ENCODE measurements around the gene EVA1A.
A peak's percentile ranks its signal among the peaks of the same experiment; 100 is the strongest.

EVA1A gene

GRCh38 chr2:75547345-75548035, 13.2 kb downstream of the EVA1A start:
- WGBS (ENCODE audit: extremely low coverage, insufficient coverage, insufficient read length): no CpG with 5 or more reads among the region's 4 CpGs
- Histone ChIP-seq H3K79me1 (ENCODE audit: low read length) (peaks cover 3% of the 10 kb centered on the region), H4K91ac (ENCODE audit: low read depth, low read length) (peak overlapping the region; percentile 5), H3K36me3 (ENCODE audit: control insufficient read depth in 1 of 2, insufficient read depth in 2 of 2, low read length in 2 of 2) (peaks cover under 1 to 2% of the 10 kb centered on the region in 2 experiments), H3K14ac (ENCODE audit: low read length) (no peak overlapping the region), H3K27me3 (ENCODE audit: insufficient read depth, low read length) (no peaks in the 10 kb centered on the region), H3K79me2 (ENCODE audit: control insufficient read depth, insufficient read depth, low read length, poor library complexity) (no peaks in the 10 kb centered on the region), H2BK120ac (ENCODE audit: insufficient read depth, low read length, poor library complexity) (peak overlapping the region; percentile 2), H3K27ac (ENCODE audit: low read depth, low read length) (no peak overlapping the region), H4K12ac (ENCODE audit: low read depth, low read length) (no peak overlapping the region), H2AK5ac (ENCODE audit: low read length) (no peak overlapping the region), H3K4me2 (ENCODE audit: low read length) (no peak overlapping the region), H2BK12ac (ENCODE audit: low read length) (no peak overlapping the region), H3K4me3 (ENCODE audit: low read depth, low read length) (no peak overlapping the region), H2AFZ (ENCODE audit: insufficient read depth, low read length, poor library complexity) (no peak overlapping the region), H3K4me1 (ENCODE audit: control insufficient read depth in 1 of 2, insufficient read depth in 2 of 2, low read length in 2 of 2) (peaks cover 0 to 3% of the 10 kb centered on the region in 2 experiments), H4K8ac (ENCODE audit: low read depth, low read length) (no peak overlapping the region), H2BK5ac (ENCODE audit: low read depth, low read length, poor library complexity) (no peak overlapping the region), H3K9me3 (ENCODE audit: insufficient read depth, low read depth, low read length) (no peaks in the 10 kb centered on the region), H3K9ac (ENCODE audit: low read length) (no peak overlapping the region), H3K23ac (ENCODE audit: low read length) (no peak overlapping the region), H3K18ac (ENCODE audit: low read length) (no peak overlapping the region), H3K4ac (ENCODE audit: low read depth, low read length) (no peak overlapping the region)
- peak; percentile 83 to 89 for DNase-seq

DNA sequence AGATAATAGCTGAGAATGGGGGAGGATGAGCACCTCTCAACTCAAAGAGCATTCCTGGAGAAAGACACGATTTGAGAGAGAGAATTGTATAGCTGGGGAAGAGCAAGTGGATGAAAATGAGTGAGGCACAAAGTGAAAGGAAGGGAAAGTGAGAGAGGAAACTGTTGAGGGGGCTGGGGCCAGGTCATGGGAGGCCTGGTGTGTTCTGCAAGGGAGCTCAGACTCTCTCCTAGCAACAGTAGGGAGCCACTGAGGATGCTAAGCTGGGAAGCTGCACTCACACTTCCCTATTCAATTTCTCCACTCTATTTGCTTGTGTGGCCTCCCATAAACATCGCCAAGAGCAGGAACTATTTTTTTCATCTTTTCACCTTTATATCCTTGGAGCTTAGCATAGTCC, 14.8 kb downstream of the EVA1A start:
- Histone ChIP-seq H3K27ac (ENCODE audit: low read depth, low read length) (no peak overlapping the region), H2AFZ (ENCODE audit: insufficient read depth, low read length, poor library complexity) (no peak overlapping the region), H3K14ac (ENCODE audit: low read length) (no peak overlapping the region), H3K4me2 (ENCODE audit: low read length) (no peak overlapping the region), H4K12ac (ENCODE audit: low read depth, low read length) (no peak overlapping the region), H2BK12ac (ENCODE audit: low read length) (no peak overlapping the region), H3K23ac (ENCODE audit: low read length) (no peak overlapping the region), H2BK5ac (ENCODE audit: low read depth, low read length, poor library complexity) (no peak overlapping the region), H4K91ac (ENCODE audit: low read depth, low read length) (no peak overlapping the region), H3K4me1 (ENCODE audit: control insufficient read depth in 1 of 2, insufficient read depth in 2 of 2, low read length in 2 of 2) (peaks cover 0 to 3% of the 10 kb centered on the region in 2 experiments), H3K9me3 (ENCODE audit: insufficient read depth, low read depth, low read length) (no peaks in the 10 kb centered on the region), H3K4me3 (ENCODE audit: low read depth, low read length) (no peak overlapping the region), H2BK120ac (ENCODE audit: insufficient read depth, low read length, poor library complexity) (no peak overlapping the region), H3K4ac (ENCODE audit: low read depth, low read length) (no peak overlapping the region), H3K18ac (ENCODE audit: low read length) (no peak overlapping the region), H3K79me1 (ENCODE audit: low read length) (peaks cover 3% of the 10 kb centered on the region), H3K27me3 (ENCODE audit: insufficient read depth, low read length) (no peaks in the 10 kb centered on the region), H3K9ac (ENCODE audit: low read length) (no peak overlapping the region), H3K79me2 (ENCODE audit: control insufficient read depth, insufficient read depth, low read length, poor library complexity) (no peaks in the 10 kb centered on the region), H2AK5ac (ENCODE audit: low read length) (no peak overlapping the region), H3K36me3 (ENCODE audit: control insufficient read depth in 1 of 2, insufficient read depth in 2 of 2, low read length in 2 of 2) (peaks cover 2 to 8% of the 10 kb centered on the region in 2 experiments), H4K8ac (ENCODE audit: low read depth, low read length) (no peak overlapping the region)
- DNase-seq: no peak
- no CpG with 5 or more reads among the region's 2 CpGs for WGBS (ENCODE audit: extremely low coverage, insufficient coverage, insufficient read length)

DNA sequence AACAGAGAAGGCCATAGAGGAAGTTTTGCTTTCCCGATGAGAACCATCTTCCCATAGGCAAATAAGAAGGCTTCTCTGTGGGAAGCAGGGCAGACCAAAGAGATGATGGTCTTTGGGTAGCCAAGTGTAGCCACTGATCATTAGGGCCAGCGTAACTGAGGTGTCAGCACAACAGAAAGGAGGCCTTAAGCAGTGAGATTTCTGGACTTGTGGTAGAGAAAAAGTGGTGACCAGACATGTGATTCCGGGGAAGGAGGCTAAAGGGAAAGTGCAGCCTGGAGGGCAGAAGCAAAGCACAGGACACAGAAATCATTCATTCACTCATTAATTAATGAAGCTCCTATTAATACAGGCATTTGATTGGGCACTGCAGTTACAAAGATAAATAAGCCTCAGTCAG, 15.4 kb downstream of the EVA1A start:
- H2AK5ac ChIP-seq (ENCODE audit: low read length): no peak overlapping the region
- no peak overlapping the region for H2AFZ ChIP-seq (ENCODE audit: insufficient read depth, low read length, poor library complexity)
- H4K8ac ChIP-seq (ENCODE audit: low read depth, low read length): no peak overlapping the region
- no peak overlapping the region for H4K91ac ChIP-seq (ENCODE audit: low read depth, low read length)
- H3K4ac ChIP-seq (ENCODE audit: low read depth, low read length): no peak overlapping the region
- H3K4me2 ChIP-seq (ENCODE audit: low read length): no peak overlapping the region
- no peak overlapping the region for H3K14ac ChIP-seq (ENCODE audit: low read length)
- H3K9me3 ChIP-seq (ENCODE audit: insufficient read depth, low read depth, low read length): no peaks in the 10 kb centered on the region
- no peaks in the 10 kb centered on the region for H3K27me3 ChIP-seq (ENCODE audit: insufficient read depth, low read length)
- H3K79me2 ChIP-seq (ENCODE audit: control insufficient read depth, insufficient read depth, low read length, poor library complexity): no peaks in the 10 kb centered on the region
- no peak overlapping the region for H3K23ac ChIP-seq (ENCODE audit: low read length)
- H2BK120ac ChIP-seq (ENCODE audit: insufficient read depth, low read length, poor library complexity): no peak overlapping the region
- no CpG with 5 or more reads among the region's 3 CpGs for WGBS (ENCODE audit: extremely low coverage, insufficient coverage, insufficient read length)
- H2BK12ac ChIP-seq (ENCODE audit: low read length): no peak overlapping the region
- H3K36me3 ChIP-seq (ENCODE audit: control insufficient read depth in 1 of 2, insufficient read depth in 2 of 2, low read length in 2 of 2): peaks cover 2 to 10% of the 10 kb centered on the region in 2 experiments
- no peak overlapping the region for H3K27ac ChIP-seq (ENCODE audit: low read depth, low read length)
- H3K9ac ChIP-seq (ENCODE audit: low read length): peak overlapping the region; percentile 43
- DNase-seq: no peak
- H3K18ac ChIP-seq (ENCODE audit: low read length): no peak overlapping the region
- H2BK5ac ChIP-seq (ENCODE audit: low read depth, low read length, poor library complexity): no peak overlapping the region
- H3K79me1 ChIP-seq (ENCODE audit: low read length): peaks cover 3% of the 10 kb centered on the region
- no peak overlapping the region for H4K12ac ChIP-seq (ENCODE audit: low read depth, low read length)
- peaks cover 0 to 3% of the 10 kb centered on the region in 2 experiments for H3K4me1 ChIP-seq (ENCODE audit: control insufficient read depth in 1 of 2, insufficient read depth in 2 of 2, low read length in 2 of 2)
- no peak overlapping the region for H3K4me3 ChIP-seq (ENCODE audit: low read depth, low read length)

DNA sequence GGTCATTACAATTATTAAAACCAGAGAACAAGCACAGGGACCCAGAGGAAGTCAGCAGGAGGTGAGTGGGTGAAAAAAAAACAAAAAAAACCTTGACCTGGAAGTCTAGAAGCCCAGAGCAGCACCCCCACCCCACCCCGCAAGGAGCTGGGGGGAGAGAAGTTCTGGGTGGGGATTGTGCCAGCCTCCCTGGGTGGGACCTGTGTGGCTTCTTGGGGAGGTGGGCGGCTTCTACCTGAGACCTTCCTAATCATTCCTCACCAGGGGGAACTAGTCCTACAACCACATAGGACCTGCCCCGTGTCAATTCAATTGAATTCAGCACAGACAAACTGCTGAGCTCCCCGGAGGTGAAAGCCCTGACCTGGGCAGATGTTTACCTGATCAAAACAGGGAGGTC, 17.3 kb downstream of the EVA1A start:
- no peak overlapping the region for H4K12ac ChIP-seq (ENCODE audit: low read depth, low read length)
- H2BK120ac ChIP-seq (ENCODE audit: insufficient read depth, low read length, poor library complexity): no peak overlapping the region
- H3K9me3 ChIP-seq (ENCODE audit: insufficient read depth, low read depth, low read length): no peaks in the 10 kb centered on the region
- no peak overlapping the region for H4K8ac ChIP-seq (ENCODE audit: low read depth, low read length)
- no peak overlapping the region for H2AK5ac ChIP-seq (ENCODE audit: low read length)
- H2BK12ac ChIP-seq (ENCODE audit: low read length): no peak overlapping the region
- no peak overlapping the region for H2BK5ac ChIP-seq (ENCODE audit: low read depth, low read length, poor library complexity)
- peaks cover 0 to 10% of the 10 kb centered on the region in 2 experiments for H3K36me3 ChIP-seq (ENCODE audit: control insufficient read depth in 1 of 2, insufficient read depth in 2 of 2, low read length in 2 of 2)
- H3K18ac ChIP-seq (ENCODE audit: low read length): no peak overlapping the region
- H3K79me1 ChIP-seq (ENCODE audit: low read length): peaks cover 3% of the 10 kb centered on the region
- no peak overlapping the region for H3K4me2 ChIP-seq (ENCODE audit: low read length)
- no peak overlapping the region for H2AFZ ChIP-seq (ENCODE audit: insufficient read depth, low read length, poor library complexity)
- no peak for DNase-seq
- no peak overlapping the region for H3K4me3 ChIP-seq (ENCODE audit: low read depth, low read length)
- H3K27me3 ChIP-seq (ENCODE audit: insufficient read depth, low read length): no peaks in the 10 kb centered on the region
- no peak overlapping the region for H3K4ac ChIP-seq (ENCODE audit: low read depth, low read length)
- H3K23ac ChIP-seq (ENCODE audit: low read length): no peak overlapping the region
- H4K91ac ChIP-seq (ENCODE audit: low read depth, low read length): no peak overlapping the region
- no peak overlapping the region for H3K27ac ChIP-seq (ENCODE audit: low read depth, low read length)
- WGBS (ENCODE audit: extremely low coverage, insufficient coverage, insufficient read length): no CpG with 5 or more reads among the region's 4 CpGs
- no peak overlapping the region for H3K9ac ChIP-seq (ENCODE audit: low read length)
- no peaks in the 10 kb centered on the region for H3K4me1 ChIP-seq (ENCODE audit: control insufficient read depth in 1 of 2, insufficient read depth in 2 of 2, low read length in 2 of 2)
- no peaks in the 10 kb centered on the region for H3K79me2 ChIP-seq (ENCODE audit: control insufficient read depth, insufficient read depth, low read length, poor library complexity)
- H3K14ac ChIP-seq (ENCODE audit: low read length): no peak overlapping the region
